ENCODE measurements around the gene TUBA4A.
A peak's percentile ranks its signal among the peaks of the same experiment; 100 is the strongest.
"Not testable (repeated sequence)": the region's sequence is repeated elsewhere in the genome, so short reads cannot be mapped to it uniquely, and the experiment has no call there.

Gene TUBA4A

DNA sequence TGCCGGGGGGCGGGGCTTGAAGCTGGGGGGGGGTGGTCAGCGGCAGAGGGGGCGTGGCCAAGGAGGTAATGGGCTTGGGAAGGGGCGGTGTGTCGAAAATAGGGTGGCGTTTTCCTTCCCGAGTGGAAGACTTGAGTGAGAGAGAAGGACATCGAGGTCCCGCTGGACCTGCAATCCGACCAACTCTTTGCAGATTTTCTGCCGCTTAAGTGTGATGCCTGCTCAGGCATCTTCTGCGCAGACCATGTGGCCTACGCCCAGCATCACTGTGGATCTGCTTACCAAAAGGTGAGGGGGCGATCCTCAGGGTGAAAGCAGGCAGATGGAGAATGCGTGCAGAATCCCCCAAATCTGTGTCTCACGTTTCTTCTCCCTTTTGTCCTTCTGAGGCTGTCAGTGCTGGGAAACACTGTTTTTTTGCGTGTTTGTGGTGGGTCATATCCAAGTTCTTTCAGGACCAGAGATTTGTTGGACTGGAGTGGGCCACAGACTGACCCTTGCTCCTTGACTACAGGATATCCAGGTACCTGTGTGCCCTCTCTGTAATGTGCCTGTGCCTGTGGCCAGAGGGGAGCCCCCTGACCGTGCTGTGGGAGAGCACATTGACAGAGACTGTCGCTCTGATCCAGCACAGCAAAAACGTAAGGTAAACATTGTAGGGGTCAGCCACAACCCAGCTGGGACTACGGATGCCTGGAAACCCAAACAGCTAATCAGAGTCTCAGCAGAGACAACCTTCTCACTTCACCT, 46.4 kb downstream of the TUBA4A start:
- TF ChIP-seq, protein P1, sequence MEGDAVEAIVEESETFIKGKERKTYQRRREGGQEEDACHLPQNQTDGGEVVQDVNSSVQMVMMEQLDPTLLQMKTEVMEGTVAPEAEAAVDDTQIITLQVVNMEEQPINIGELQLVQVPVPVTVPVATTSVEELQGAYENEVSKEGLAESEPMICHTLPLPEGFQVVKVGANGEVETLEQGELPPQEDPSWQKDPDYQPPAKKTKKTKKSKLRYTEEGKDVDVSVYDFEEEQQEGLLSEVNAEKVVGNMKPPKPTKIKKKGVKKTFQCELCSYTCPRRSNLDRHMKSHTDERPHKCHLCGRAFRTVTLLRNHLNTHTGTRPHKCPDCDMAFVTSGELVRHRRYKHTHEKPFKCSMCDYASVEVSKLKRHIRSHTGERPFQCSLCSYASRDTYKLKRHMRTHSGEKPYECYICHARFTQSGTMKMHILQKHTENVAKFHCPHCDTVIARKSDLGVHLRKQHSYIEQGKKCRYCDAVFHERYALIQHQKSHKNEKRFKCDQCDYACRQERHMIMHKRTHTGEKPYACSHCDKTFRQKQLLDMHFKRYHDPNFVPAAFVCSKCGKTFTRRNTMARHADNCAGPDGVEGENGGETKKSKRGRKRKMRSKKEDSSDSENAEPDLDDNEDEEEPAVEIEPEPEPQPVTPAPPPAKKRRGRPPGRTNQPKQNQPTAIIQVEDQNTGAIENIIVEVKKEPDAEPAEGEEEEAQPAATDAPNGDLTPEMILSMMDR (conservative IDR thresholded peaks at IDR 0.05; ENCODE audit: control insufficient read depth, insufficient read depth, low read depth, low read length): no peak
- DNase-seq (ENCODE audit: low read depth): no peak
- peak overlapping the region; percentile 70 for H3K4me3 ChIP-seq (ENCODE audit: control insufficient read depth, low read depth, low read length)

DNA sequence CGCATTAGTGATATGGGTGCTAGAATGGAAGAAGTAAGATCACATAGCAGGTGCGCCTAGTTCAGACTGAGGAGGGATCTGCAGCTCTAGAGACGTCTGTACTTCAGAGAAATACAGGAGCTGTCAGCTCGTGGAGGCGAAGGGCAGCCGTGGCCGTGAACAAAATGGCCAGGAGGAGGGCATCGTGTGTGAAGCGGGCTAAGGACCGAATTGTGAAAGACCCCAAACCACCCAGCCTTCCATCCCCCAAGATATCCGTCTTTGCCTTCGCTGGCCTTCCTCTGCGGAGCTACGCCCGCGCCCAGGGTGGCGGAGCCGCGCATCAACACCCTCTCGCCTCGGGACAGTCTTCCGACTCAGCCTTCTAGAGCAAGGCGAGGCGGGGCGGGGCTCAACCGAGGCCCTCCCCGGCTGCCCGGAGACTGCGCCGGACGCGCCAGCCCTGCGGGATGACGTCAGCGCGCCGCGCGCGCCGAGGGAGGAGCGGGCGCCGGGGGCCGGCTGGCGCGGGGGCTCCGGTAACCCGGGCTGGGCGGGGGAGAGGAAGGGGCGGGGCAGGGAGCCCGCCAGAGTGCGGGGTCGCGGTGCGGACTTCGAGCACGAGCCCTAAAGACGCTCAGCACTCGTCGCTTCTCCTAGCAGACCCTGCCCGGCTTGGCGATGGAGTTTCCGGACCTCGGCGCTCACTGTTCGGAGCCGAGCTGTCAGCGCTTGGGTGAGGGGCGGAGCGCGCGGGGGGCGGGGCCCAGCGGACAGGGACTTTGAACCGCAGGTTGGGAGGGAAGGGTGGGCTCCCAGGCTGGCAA, 47.2 kb downstream of the TUBA4A start, which contains the start of gene ZFAND2B:
TSS of gene ZFAND2B (plus strand) at position 455 of the 806 bp plus-strand sequence. CDS start at position 661, 206 bp downstream.
- H3K4me3 ChIP-seq (ENCODE audit: control insufficient read depth, low read depth, low read length): peak within 1 kb of the TSS; percentile 70
- peak; percentile 87 for DNase-seq (ENCODE audit: low read depth)
- TF ChIP-seq, protein P1 (conservative IDR thresholded peaks at IDR 0.05; ENCODE audit: control insufficient read depth, insufficient read depth, low read depth, low read length): no peak

DNA sequence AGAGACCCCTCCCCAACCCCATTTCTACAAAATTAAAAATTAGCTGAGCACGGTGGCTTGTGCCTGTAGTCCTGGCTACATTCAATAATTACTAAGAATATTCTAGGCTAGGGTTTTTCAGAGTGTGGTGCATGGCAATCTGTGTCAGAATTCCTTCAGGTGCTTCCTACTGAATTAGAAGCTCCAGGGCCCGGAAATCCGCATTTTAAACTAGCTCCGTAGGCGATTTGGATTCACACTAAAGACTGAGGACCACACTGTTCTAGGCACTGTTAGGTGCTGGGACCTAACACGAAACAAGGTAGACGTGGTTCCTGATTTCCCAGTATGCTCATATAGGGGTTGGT, 47.8 kb downstream of the TUBA4A start:
- TF ChIP-seq, protein P1 (conservative IDR thresholded peaks at IDR 0.05; ENCODE audit: control insufficient read depth, insufficient read depth, low read depth, low read length): no peak
- no peak for DNase-seq (ENCODE audit: low read depth)
- H3K4me3 ChIP-seq (ENCODE audit: control insufficient read depth, low read depth, low read length): peak overlapping the region; percentile 65

DNA sequence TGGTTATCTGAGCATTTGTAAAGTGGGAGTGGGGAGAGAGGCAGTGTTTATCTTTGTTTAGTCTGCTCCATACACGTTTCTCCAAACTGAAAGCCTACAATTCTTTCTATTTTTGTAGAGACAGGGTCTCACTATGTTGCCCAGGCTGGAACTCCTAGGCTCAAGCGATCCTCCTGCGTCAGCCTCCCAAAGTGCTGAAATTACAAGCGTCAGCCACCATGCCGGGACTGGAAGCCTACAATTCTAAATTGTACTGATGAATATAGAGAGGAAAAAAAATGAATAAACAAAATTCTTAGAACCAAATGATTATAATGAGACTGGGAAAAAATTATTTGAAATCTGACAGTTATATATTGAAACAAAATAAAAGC, 48.6 kb downstream of the TUBA4A start:
- H3K4me3 ChIP-seq (ENCODE audit: control insufficient read depth, low read depth, low read length): no peak overlapping the region
- DNase-seq (ENCODE audit: low read depth): no peak
- TF ChIP-seq, protein P1 (conservative IDR thresholded peaks at IDR 0.05; ENCODE audit: control insufficient read depth, insufficient read depth, low read depth, low read length): no peak

DNA sequence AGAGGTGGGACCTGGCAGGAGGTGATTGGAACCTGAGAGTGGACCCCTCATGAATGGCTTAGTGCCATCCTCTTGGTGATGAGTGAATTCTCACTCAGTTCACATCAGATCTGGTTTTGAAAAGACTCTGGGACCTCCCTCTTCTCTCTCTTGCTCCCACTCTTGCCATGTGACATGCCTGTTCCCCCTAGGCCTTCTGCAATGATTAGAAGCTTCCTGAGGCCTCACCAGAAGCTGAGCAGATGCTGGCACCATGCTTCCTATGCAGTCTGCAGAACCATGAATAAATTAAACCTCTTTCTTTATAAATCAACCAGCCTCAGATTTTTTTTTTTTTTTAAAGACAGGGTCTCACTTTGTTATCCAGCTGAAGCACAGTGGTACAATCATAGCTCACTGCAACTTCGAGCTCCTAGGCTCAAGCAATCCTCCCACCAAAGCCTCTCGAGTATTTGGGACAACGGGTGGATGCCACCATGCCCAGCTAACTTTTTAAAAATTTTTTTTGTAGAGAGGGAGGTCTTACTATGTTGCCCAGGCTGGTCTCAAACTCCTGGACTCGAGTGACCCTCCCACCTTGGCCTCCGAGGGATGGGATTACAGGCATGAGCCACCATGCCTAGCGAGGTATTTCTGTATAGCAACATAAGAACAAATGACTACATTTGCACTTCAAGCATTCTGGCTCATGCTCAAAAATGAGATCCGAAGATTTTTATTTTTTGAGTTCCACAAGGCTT, 49.1 kb downstream of the TUBA4A start:
- TF ChIP-seq, protein P1 (conservative IDR thresholded peaks at IDR 0.05; ENCODE audit: control insufficient read depth, insufficient read depth, low read depth, low read length): no peak
- DNase-seq (ENCODE audit: low read depth): no peak
- H3K4me3 ChIP-seq (ENCODE audit: control insufficient read depth, low read depth, low read length): no peak overlapping the region

DNA sequence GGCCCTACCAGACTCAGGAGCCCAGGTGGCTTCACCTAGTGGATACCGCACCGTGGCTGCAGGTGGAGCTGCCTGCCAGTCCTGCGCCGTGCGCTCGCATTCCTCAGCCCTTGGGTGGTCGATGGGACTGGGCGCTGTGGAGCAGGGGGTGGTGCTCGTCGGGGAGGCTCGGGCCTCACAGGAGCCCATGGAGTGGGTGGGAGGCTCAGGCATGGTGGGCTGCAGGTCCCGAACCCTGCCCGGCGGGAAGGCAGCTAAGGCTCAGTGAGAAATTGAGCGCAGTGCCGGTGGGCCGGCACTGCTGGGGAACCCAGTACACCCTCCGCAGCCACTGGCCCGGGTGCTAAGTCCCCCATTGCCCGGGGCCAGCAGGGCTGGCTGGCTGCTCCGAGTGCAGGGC, 52.4 kb downstream of the TUBA4A start:
- not testable (repeated sequence) for H3K4me3 ChIP-seq (ENCODE audit: control insufficient read depth, low read depth, low read length); DNase-seq (ENCODE audit: low read depth)

DNA sequence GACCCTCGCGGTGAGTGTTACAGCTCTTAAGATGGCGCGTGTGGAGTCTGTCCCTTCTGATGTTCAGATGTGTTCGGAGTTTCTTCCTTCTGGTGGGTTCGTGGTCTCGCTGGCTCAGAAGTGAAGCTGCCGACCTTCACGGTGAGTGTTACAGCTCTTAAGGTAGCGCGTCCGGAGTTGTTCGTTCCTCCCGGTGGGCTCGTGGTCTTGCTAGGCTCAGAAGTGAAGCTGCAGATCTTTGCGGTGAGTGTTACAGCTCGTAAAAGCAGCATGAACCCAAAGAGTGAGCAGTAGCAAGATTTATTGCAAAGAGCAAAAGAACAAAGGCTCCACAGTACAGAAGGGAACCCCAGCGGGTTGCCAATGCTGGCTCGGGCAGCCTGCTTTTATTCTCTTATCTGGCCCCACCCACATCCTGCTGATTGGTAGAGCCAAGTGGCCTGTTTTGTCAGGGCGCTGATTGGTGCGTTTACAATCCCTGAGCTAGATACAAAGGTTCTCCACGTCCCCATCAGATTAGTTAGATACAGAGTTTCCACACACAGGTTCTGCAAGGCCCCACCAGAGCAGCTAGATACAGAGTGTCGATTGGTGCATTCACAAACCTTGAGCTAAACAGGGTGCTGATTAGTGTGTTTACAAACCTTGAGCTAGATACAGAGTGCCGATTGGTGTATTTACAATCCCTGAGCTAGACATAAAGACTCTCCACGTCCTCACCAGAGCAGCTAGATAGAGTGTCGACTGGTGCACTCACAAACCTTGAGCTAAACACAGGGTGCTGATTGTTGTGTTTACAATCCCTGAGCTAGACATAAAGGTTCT, 53.0 kb downstream of the TUBA4A start:
- H3K4me3 ChIP-seq (ENCODE audit: control insufficient read depth, low read depth, low read length); DNase-seq (ENCODE audit: low read depth): not testable (repeated sequence)

All from fibroblast of mammary gland (primary cell).